Immature natural killer cell (primary cell): ENCODE data around the gene GGTLC2. TPM values are rescaled to one million over a fixed set of nuclear protein-coding genes. Genes with fewer than 3 reads are reported as not detected.

Experiments
- DNase-seq, 3 donors: peaks; one replicate each; pipeline ENCODE4 v3.0.0; 2022; ENCODE audit warnings: mixed read lengths in 1 of 3
- H3K27ac Mint-ChIP-seq, 6 donors: one replicate each; pipeline ENCODE4 v1.8.0; 2020; ENCODE audit warnings: mixed read lengths in 6 of 6, mild to moderate bottlenecking in 5 of 6, inconsistent platforms in 4 of 6, moderate library complexity in 3 of 6
- H3K27me3 Mint-ChIP-seq, 3 donors: one replicate each; pipeline ENCODE4 v1.8.0; 2020 to 2021; ENCODE audit warnings: low read depth in 3 of 3, mild to moderate bottlenecking in 3 of 3, mixed read lengths in 3 of 3, moderate library complexity in 3 of 3, inconsistent platforms in 1 of 3
- H3K36me3 Mint-ChIP-seq, 3 donors: one replicate each; pipeline ENCODE4 v1.8.0; 2020; ENCODE audit warnings: mixed read lengths in 3 of 3, inconsistent platforms in 2 of 3, mild to moderate bottlenecking in 2 of 3
- H3K4me1 Mint-ChIP-seq, 2 donors: one replicate each; pipeline ENCODE4 v1.8.0; 2020; ENCODE audit warnings: inconsistent platforms in 2 of 2, mild to moderate bottlenecking in 2 of 2, mixed read lengths in 2 of 2, moderate library complexity in 1 of 2
- H3K4me3 Mint-ChIP-seq, 5 donors: one replicate each; pipeline ENCODE4 v1.8.0; 2020; ENCODE audit warnings: mild to moderate bottlenecking in 5 of 5, mixed read lengths in 5 of 5, inconsistent platforms in 3 of 5, moderate library complexity in 3 of 5
- H3K9me3 Mint-ChIP-seq, 6 donors: one replicate each; pipeline ENCODE4 v1.8.0; 2020; ENCODE audit warnings: mild to moderate bottlenecking in 6 of 6, mixed read lengths in 6 of 6, inconsistent platforms in 4 of 6, moderate library complexity in 3 of 6
- polyA plus RNA-seq, 3 donors: library from polyadenylated mRNA; unstranded; fragments of 300-500 nt; fragmentation: Illumina TruSeq; gene quantifications; one replicate each; pipeline ENCODE4 v1.2.3, GENCODE V29; 2021

The GGTLC2 gene
- polyA plus RNA-seq, 3 donors from 2014 or later = not detected

- Mint-ChIP-seq H3K9me3 (no peaks in the 10 kb centered on the region), H3K27me3 (peaks cover 2 to 4% (median 3%) of the 10 kb centered on the region in 3 donors), H3K4me1 (peaks cover 0 to 13% of the 10 kb centered on the region in 2 donors), H3K27ac (no peak overlapping the region), H3K4me3 (no peak overlapping the region), H3K36me3 (no peaks in the 10 kb centered on the region)
- no peak for DNase-seq
Observed at GRCh38 chr22:22696104-22696503, 51.7 kb downstream of the GGTLC2 start.

Other genes starting within 250 kb of the GGTLC2 start
- gene ZNF280B, start 135.9 kb upstream of the GGTLC2 start, polyA plus RNA-seq = 1 to 10 TPM in 1 of 3 donors, under 1 TPM in 2; 0.18 to 1.1 (median 0.34) TPM
- not detected for gene ZNF280A, start 124.3 kb upstream of the GGTLC2 start, polyA plus RNA-seq
- gene PRAME, start 85.3 kb upstream of the GGTLC2 start, polyA plus RNA-seq = not detected
- gene IGLL5, start 243.2 kb downstream of the GGTLC2 start, polyA plus RNA-seq = under 1 TPM in 2 of 3 donors, not detected in 1; 0.26 to 0.59 TPM